AG09309 (cell line): Measurements from ENCODE around the gene SLC6A17.

Experiments
- DNase-seq: peaks from one replicate; pipeline ENCODE4 v3.0.0-alpha.2; 2010; ENCODE audit warnings: low read depth
- H3K4me3 ChIP-seq: 2 replicates; pipeline ENCODE4 v1.5.1; 2011; ENCODE audit warnings: mild to moderate bottlenecking, low read depth, low read length, moderate library complexity; ENCODE audit not compliant: control insufficient read depth
- TF ChIP-seq, protein P1 (sequence below): IDR thresholded peaks from 2 replicates; pipeline ENCODE4 v1.5.1; 2011; ENCODE audit warnings: mild to moderate bottlenecking, low read depth, low read length, inconsistent platforms; ENCODE audit not compliant: insufficient read depth, control insufficient read depth; ENCODE audit errors: missing control alignments

Gene SLC6A17

DNA sequence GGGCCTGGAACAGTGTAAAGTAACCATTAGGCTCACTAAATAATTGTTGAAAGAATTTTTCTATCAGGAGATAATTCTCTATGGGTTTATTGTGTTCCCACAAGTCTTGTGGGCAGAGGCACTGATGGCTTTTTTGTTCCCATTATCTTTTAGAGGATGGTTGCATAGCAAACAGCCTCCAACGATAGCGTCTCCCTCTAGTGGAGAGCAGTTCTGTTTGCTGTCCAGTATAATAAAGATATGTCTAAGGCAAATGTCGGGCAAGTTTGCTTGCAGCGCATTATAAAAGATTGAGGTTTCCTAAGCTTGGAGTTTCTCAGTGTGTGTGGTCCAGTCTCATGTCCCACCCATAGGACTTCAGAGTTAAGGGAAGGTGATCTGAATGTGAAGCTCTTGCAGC is 1.3 kb upstream of the SLC6A17 start:
- no peak for DNase-seq
- TF ChIP-seq, protein P1, sequence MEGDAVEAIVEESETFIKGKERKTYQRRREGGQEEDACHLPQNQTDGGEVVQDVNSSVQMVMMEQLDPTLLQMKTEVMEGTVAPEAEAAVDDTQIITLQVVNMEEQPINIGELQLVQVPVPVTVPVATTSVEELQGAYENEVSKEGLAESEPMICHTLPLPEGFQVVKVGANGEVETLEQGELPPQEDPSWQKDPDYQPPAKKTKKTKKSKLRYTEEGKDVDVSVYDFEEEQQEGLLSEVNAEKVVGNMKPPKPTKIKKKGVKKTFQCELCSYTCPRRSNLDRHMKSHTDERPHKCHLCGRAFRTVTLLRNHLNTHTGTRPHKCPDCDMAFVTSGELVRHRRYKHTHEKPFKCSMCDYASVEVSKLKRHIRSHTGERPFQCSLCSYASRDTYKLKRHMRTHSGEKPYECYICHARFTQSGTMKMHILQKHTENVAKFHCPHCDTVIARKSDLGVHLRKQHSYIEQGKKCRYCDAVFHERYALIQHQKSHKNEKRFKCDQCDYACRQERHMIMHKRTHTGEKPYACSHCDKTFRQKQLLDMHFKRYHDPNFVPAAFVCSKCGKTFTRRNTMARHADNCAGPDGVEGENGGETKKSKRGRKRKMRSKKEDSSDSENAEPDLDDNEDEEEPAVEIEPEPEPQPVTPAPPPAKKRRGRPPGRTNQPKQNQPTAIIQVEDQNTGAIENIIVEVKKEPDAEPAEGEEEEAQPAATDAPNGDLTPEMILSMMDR, result peak; percentile 34
- H3K4me3 ChIP-seq, result no peak overlapping the region

DNA sequence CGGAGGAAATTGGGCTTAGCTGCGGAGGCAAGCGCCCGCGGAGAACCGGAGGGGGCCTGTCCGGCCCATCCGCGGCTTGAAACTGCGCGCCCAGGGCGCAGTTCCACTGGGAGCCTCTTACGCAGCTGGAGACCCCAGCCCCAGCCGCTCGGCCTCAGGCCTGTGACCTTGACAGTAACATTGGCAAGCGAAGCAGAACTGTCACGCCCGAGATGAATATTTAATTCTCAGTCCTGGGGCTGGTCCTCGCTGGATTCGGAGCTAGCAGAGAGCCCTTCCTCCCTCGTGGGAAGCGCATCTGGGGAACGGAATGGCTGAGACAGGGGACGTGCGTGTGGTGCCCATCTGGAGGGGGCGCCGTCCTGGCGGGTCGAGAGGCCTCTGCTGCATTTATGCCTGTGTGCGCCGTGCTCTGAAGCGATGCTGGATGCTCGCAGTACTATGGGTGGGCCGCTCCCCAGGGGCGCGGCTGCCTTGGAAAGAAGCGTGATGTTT is 928 bp downstream of the SLC6A17 start:
- no peak for DNase-seq

DNA sequence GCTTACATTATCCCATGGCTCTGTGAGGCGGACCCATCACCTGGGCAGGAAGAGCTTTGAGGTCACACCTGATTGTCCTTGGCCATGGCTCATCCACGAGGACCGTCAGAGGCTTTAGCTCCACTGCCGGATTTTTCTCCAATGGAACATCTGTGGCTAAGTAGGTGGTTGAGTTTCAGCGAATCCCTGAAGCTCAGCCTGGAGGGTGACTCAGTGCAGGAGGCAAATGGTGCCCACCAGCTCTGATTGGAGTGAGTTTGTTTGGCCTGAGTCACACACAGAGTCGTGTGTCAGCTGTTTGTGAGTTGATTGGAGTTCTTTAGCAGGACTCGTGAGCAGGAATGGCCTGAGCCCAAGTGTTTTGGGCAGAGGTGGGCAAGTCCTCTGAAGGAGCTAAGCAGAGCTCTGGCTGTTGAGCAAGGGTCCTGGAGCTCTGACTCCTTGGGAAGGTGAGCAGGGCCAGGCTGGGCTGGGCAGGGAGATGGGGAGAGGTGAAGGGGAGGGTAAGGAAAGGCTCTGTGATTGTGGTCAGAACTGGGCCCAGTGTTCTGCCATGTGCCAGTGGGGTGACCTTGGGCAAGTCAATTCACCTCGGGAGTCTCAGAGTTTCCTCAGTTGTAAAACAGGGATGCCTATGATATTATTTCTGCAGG is 2.0 kb downstream of the SLC6A17 start:
- no peak for DNase-seq
- H3K4me3 ChIP-seq, result no peak overlapping the region

More for the DNA sequence above, 928 bp downstream of the SLC6A17 start:
- TF ChIP-seq, protein P1, result no peak
- peak overlapping the region; percentile 37 for H3K4me3 ChIP-seq

DNA sequence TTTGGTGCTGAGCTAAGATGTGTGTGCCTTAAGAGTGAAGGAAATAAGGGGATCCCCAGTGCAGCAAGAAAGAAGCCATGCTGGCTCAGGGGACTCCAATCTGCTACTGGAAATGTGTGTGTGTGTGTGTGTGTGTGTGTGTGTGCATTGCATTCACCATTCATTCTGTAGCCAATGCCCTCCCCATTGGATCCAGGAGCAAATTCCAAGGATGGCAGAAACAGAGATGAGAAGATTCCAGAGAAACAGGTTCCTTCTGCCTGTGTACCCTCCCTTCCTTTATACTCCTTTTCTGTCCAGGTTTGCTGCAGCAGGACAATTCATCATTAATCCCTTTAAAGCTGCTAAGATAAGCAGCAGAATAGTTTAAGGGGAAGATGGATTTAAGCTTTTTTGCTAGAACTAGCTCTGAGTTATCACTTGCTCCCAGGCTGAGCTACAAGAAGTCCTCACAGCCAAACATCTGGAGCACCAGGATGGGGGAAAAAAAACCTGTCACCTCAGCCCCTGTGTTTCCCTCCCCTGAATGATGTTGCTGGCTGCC is 3.2 kb downstream of the SLC6A17 start:
- TF ChIP-seq, protein P1, result no peak
- H3K4me3 ChIP-seq, result no peak overlapping the region

More for the DNA sequence above, 2.0 kb downstream of the SLC6A17 start:
- TF ChIP-seq, protein P1, result no peak

DNA sequence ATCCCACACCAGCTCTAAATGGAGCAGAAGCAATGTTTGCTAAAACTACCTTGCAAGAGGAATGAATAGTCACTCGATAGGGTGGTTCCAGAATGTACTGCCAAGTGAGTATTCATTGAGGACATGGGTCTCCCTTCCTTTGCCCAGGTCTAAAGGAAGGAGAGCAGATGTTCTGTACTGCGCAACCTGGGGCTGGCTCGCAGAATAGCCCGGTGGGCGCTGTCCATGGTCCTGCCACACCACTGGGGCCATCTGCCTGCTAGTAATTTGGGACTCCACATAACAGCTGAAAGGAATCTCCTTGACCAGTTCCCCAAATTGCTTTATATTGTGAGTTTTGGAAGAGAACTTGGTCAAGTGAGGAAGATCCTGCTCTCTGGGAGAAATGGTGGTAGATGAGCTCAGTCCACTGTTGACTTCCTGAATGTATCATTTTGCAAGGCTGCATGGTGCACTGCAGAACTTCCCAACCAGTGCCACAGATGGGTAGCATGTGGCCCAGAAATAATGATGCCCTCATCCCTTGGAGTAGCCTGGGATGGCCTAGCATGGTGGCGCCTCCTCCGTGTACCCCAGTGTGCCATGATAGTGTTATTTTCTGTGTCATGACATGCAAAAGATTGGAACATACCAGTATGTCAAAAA is 5.7 kb downstream of the SLC6A17 start:
- DNase-seq, result no peak
- H3K4me3 ChIP-seq, result no peak overlapping the region

More for the DNA sequence above, 3.2 kb downstream of the SLC6A17 start:
- no peak for DNase-seq

DNA sequence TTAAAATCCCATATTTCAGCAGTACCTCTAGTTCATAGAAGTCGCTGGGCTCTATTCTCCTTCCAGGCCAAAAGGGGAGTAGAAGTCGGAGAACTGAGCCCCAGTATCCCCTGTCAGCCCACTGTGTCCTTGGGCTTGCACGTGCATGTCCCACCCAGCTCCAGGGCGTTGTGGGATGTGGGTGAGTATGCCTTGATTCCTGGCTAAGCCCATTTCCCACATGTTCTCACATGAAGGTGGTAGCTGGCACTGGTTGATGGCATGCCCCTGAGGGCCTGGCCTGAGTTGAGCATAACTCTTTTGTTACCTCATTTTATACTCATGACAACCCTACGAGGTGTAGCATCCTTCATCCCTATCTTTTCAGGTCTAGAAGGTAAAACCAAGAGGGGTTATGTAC is 8.0 kb downstream of the SLC6A17 start:
- no peak overlapping the region for H3K4me3 ChIP-seq
- TF ChIP-seq, protein P1, result no peak
- DNase-seq, result no peak

More for the DNA sequence above, 5.7 kb downstream of the SLC6A17 start:
- TF ChIP-seq, protein P1, result no peak
